Measurements from ENCODE around the gene CYB561D2. TPM values are rescaled to one million over a fixed set of nuclear protein-coding genes. Genes with fewer than 3 reads are reported as not detected.

Gene CYB561D2
- total and polyA plus RNA-seq, 2 of the 13 experiments (the other 11 are each of a cell fraction or from before 2014, with no cell fraction given): 11.1 to 17.2 TPM

- H3K4me3 ChIP-seq (replicated peaks in 1 of 3; ENCODE audit: insufficient read depth in 1 of 3, low read depth in 2 of 3, low read length in 3 of 3): peak overlapping the region in 1 of 3 experiments; percentile 91; a peak in 1 of 6 replicates
- FAIRE-seq (peak; percentile 44), ATAC-seq (no peak), DNase-seq (ENCODE audit: low spot score) (no peak)
- in situ Hi-C loops (cut with HindIII; ENCODE audit: extremely low pct_ligation_motif_present, low pct_unique_long_range_greater_than_20kb): loop anchor here (5.0 kb wide), 1 partner anchor 61 kb away; no protein-coding TSS in a partner anchor
- no peaks in the 10 kb centered on the region for H4K20me1 ChIP-seq (ENCODE audit: insufficient read depth, low read length)
- peaks cover 71% of the 10 kb centered on the region for H3K4me1 ChIP-seq (ENCODE audit: insufficient read depth, low read length)
- H3K36me3 ChIP-seq (replicated peaks in 1 of 2; ENCODE audit: control insufficient read depth in 1 of 2, insufficient read depth in 2 of 2, low read length in 2 of 2): peaks cover 7 to 26% of the 10 kb centered on the region in 2 experiments
- intact Hi-C loops (cut with micrococcal nuclease; ENCODE audit: unreplicated experiment): no loop called here
- ChIA-PET POLR2A (interaction anchor here (0.7 to 13.0 kb wide), 7 partner anchors 13 to 60 kb away, joined by 3 to 222 read pairs (median 11); partner anchors contain the start of genes CYB561D2, HYAL1, HYAL3 and IFRD2), CTCF (ENCODE audit: low intra/inter-chr PET ratio, low total read pairs) (interaction anchor here (2.3 kb wide), 1 partner anchor 20 kb away, joined by 15 read pairs; the partner anchor contains the start of gene HYAL1)
- H2AFZ ChIP-seq (ENCODE audit: low read length): no peak overlapping the region
- 56% methylated on average over 4 of the region's 4 CpGs for WGBS (ENCODE audit: low lambda C conversion rate)
- H3K9ac ChIP-seq (ENCODE audit: insufficient read depth, low read depth, low read length): peak overlapping the region; percentile 99
- peaks cover 38% of the 10 kb centered on the region for H3K79me2 ChIP-seq (ENCODE audit: insufficient read depth, low read length)
- no TSS peak for BruUV-seq (replicated peaks)
- H3K27me3 ChIP-seq (ENCODE audit: control insufficient read depth in 1 of 2, insufficient read depth in 2 of 2, low read length in 2 of 2): no peaks in the 10 kb centered on the region; a peak in 1 of 5 replicates
- peak overlapping the region; percentile 100 for H3K27ac ChIP-seq (ENCODE audit: extremely low read length, insufficient read depth, low read length)
- no peaks in the 10 kb centered on the region for H3K9me3 ChIP-seq (ENCODE audit: low read length)
- peak overlapping the region; percentile 94 for H3K4me2 ChIP-seq (ENCODE audit: low read depth, low read length)
- no peak for TF ChIP-seq RBFOX2 (IDR thresholded peaks at IDR 0.05; ENCODE audit: low read depth, low read length)
- TF ChIP-seq, protein P1, sequence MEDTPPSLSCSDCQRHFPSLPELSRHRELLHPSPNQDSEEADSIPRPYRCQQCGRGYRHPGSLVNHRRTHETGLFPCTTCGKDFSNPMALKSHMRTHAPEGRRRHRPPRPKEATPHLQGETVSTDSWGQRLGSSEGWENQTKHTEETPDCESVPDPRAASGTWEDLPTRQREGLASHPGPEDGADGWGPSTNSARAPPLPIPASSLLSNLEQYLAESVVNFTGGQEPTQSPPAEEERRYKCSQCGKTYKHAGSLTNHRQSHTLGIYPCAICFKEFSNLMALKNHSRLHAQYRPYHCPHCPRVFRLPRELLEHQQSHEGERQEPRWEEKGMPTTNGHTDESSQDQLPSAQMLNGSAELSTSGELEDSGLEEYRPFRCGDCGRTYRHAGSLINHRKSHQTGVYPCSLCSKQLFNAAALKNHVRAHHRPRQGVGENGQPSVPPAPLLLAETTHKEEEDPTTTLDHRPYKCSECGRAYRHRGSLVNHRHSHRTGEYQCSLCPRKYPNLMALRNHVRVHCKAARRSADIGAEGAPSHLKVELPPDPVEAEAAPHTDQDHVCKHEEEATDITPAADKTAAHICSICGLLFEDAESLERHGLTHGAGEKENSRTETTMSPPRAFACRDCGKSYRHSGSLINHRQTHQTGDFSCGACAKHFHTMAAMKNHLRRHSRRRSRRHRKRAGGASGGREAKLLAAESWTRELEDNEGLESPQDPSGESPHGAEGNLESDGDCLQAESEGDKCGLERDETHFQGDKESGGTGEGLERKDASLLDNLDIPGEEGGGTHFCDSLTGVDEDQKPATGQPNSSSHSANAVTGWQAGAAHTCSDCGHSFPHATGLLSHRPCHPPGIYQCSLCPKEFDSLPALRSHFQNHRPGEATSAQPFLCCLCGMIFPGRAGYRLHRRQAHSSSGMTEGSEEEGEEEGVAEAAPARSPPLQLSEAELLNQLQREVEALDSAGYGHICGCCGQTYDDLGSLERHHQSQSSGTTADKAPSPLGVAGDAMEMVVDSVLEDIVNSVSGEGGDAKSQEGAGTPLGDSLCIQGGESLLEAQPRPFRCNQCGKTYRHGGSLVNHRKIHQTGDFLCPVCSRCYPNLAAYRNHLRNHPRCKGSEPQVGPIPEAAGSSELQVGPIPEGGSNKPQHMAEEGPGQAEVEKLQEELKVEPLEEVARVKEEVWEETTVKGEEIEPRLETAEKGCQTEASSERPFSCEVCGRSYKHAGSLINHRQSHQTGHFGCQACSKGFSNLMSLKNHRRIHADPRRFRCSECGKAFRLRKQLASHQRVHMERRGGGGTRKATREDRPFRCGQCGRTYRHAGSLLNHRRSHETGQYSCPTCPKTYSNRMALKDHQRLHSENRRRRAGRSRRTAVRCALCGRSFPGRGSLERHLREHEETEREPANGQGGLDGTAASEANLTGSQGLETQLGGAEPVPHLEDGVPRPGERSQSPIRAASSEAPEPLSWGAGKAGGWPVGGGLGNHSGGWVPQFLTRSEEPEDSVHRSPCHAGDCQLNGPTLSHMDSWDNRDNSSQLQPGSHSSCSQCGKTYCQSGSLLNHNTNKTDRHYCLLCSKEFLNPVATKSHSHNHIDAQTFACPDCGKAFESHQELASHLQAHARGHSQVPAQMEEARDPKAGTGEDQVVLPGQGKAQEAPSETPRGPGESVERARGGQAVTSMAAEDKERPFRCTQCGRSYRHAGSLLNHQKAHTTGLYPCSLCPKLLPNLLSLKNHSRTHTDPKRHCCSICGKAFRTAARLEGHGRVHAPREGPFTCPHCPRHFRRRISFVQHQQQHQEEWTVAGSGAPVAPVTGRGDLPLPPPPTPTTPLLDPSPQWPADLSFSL (CRISPR knock-in tag; IDR thresholded peaks at IDR 0.05): no peak
- TF ChIP-seq HNRNPL (IDR thresholded peaks at IDR 0.05; ENCODE audit: low read depth, low read length): no peak
- no peak for TF ChIP-seq NFKB2 (CRISPR knock-in tag; IDR thresholded peaks at IDR 0.05; ENCODE audit: borderline replicate concordance)
- 0 out of 2 replicates have a peak, but pooled peaks have one; percentile 34 for TF ChIP-seq MED13 (CRISPR knock-in tag; IDR thresholded peaks at IDR 0.05)
- TF ChIP-seq CHD4 (IDR thresholded peaks at IDR 0.05; ENCODE audit: borderline replicate concordance, low read length): no peak
- TF ChIP-seq TGIF2 (CRISPR knock-in tag; IDR thresholded peaks at IDR 0.05): no peak
- no peak for TF ChIP-seq NR0B2 (CRISPR knock-in tag; IDR thresholded peaks at IDR 0.05)
- TF ChIP-seq ZC3H13 (CRISPR knock-in tag; IDR thresholded peaks at IDR 0.05): no peak
- no peak for TF ChIP-seq POGZ (CRISPR knock-in tag; IDR thresholded peaks at IDR 0.05)
- TF ChIP-seq ZNF10 (CRISPR knock-in tag; IDR thresholded peaks at IDR 0.05; ENCODE audit: borderline replicate concordance, low read depth): no peak
- 0 out of 2 replicates have a peak, but pooled peaks have one; percentile 18 for TF ChIP-seq ARNTL (CRISPR knock-in tag; IDR thresholded peaks at IDR 0.05)
- no peak for TF ChIP-seq ZNF770 (CRISPR knock-in tag; IDR thresholded peaks at IDR 0.05)
- TF ChIP-seq ZNF761 (CRISPR knock-in tag; conservative IDR thresholded peaks at IDR 0.05): no peak
- no peak for TF ChIP-seq NCOA2 (CRISPR knock-in tag; IDR thresholded peaks at IDR 0.05)
- TF ChIP-seq ZNF350 (CRISPR knock-in tag; IDR thresholded peaks at IDR 0.05; ENCODE audit: borderline replicate concordance, low read depth): no peak
Measured at GRCh38 chr3:50323092-50323600, 27.5 kb upstream of the CYB561D2 start.
